ENCODE data around the gene GPER1. TPM values are rescaled to one million over a fixed set of nuclear protein-coding genes. Genes with fewer than 3 reads are reported as not detected.
A peak's percentile ranks its signal among the peaks of the same experiment; 100 is the strongest.

Gene GPER1
- total RNA-seq, 4 donors from 2014 or later, result 12.5 to 29.2 (median 21.2) TPM

DNA sequence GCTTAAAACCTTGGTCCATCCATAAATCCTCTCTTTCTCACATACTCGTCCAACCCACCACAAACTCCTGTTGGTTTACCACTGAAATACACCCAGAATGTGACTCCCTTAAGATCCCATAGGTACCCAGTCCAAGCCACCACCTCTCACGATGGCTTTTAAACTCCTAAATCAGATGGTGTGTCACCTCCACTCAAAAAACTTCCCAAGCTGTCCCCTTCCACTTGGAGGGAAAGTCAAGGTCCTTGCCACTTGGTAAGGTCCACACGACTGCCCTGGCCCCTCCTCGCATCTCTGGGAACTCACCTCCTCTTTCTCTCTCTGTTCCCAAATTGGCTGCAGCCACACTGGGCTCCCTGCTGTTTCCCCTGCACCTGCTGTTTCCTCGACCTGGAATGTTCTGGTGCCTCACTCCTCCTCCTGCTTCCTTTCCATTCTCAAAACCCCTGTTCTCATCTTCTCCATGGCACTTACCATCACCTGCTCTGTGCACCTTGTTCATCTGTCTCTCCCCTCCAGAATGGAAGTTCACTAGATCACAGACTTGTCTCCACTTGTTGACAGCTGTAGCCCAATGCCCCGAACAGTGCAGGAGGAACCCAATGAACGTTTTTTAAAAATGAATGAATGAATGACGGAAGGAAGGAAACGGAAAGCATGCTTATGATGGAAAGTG, 49.1 kb downstream of the GPER1 start:
- Histone ChIP-seq H3K4me3 (replicated peaks in 1 of 3) (peak overlapping the region in 1 of 3 donors; percentile 54), H3K36me3 (no peaks in the 10 kb centered on the region), H3K27me3 (no peaks in the 10 kb centered on the region), H3K4me1 (peaks cover 22 to 26% of the 10 kb centered on the region in 2 donors), H3K9me3 (no peaks in the 10 kb centered on the region), H3K27ac (no peak overlapping the region)
- no peak for TF ChIP-seq POLR2A (IDR thresholded peaks at IDR 0.05)
- TF ChIP-seq, protein P1, sequence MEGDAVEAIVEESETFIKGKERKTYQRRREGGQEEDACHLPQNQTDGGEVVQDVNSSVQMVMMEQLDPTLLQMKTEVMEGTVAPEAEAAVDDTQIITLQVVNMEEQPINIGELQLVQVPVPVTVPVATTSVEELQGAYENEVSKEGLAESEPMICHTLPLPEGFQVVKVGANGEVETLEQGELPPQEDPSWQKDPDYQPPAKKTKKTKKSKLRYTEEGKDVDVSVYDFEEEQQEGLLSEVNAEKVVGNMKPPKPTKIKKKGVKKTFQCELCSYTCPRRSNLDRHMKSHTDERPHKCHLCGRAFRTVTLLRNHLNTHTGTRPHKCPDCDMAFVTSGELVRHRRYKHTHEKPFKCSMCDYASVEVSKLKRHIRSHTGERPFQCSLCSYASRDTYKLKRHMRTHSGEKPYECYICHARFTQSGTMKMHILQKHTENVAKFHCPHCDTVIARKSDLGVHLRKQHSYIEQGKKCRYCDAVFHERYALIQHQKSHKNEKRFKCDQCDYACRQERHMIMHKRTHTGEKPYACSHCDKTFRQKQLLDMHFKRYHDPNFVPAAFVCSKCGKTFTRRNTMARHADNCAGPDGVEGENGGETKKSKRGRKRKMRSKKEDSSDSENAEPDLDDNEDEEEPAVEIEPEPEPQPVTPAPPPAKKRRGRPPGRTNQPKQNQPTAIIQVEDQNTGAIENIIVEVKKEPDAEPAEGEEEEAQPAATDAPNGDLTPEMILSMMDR (IDR thresholded peaks at IDR 0.05), result no peak
- WGBS, 2 donors, result 25% methylated on average over 9 of the region's 9 CpGs
- DNase-seq, result no peak
- intact Hi-C loops (cut with DNase I), result no loop called here

DNA sequence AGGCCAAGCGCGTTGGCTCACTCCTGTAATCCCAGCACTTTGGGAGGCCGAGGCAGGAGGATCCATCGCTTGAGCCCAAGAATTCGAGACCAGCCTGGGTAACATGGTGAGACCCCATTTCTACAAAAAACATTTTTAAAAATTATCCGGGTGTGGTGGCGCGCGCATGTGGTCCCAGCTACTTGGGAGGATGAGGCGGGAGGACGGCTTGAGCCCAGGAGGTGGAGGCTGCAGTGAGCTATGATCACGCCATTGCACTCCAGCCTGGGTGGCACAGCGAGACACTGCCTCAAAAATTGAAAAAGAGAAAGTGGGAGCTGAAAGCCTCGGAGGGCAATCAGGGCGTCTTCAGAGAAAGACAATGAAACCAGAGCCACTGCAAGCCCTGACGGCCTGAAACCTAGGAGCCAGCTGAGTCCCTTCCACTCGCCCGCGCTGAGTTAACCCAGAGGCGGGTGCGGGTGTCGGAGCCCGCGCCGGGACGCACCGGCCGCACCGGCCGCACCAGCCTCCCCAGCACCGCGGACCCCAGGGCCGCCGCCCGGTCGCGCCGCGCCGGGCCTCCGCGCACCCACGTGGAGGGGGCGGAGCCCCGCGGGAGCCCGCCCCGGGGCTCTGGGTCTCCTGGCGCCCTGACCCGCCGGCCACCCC, 49.7 kb downstream of the GPER1 start:
- intact Hi-C loops (cut with DNase I), result no loop called here
- no peaks in the 10 kb centered on the region for H3K36me3 ChIP-seq
- TF ChIP-seq, protein P1 (IDR thresholded peaks at IDR 0.05), result no peak
- TF ChIP-seq POLR2A (IDR thresholded peaks at IDR 0.05), result no peak
- peak overlapping the region; percentile 54 to 75 (median 71) for H3K4me3 ChIP-seq (replicated peaks in 1 of 3)
- peak overlapping the region; percentile 63 to 83 (median 63) for H3K27ac ChIP-seq
- peaks cover 22 to 26% of the 10 kb centered on the region in 2 donors for H3K4me1 ChIP-seq
- H3K27me3 ChIP-seq, result no peaks in the 10 kb centered on the region
- H3K9me3 ChIP-seq, result no peaks in the 10 kb centered on the region
- DNase-seq, result no peak
- 14 to 18% methylated on average over 24 to 26 of the region's 51 CpGs for WGBS, 2 donors

DNA sequence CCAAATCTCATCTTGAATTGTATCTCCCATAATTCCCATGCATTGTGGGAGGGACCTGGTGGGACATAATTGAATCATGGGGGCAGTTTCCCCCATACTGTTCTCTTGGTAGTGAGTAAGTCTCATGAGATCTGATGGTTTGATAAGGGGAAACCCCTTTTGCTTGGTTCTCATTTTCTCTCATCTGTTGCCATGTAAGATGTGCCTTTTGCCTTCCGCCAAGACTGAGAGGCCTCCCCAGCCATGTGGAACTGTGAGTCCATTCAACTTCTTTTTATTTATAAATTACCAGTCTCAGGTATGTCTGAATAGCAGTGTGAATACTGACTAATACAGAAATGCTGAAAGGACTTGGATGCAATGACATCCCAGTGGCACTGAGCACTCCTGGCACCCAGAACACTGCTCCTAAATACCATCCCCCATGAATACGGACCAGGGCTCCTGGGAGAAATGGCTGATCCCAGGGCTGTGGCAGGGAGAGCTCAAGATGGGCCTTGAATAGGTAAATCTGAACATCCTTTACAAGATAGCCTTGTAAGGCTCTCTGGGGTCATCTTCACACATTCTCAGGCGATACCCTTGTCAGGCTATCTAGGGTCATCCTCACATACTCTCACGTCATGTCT, 52.7 kb downstream of the GPER1 start:
- no peaks in the 10 kb centered on the region for H3K9me3 ChIP-seq
- H3K27ac ChIP-seq, result no peak overlapping the region
- no peaks in the 10 kb centered on the region for H3K36me3 ChIP-seq
- DNase-seq, result no peak
- TF ChIP-seq, protein P1 (IDR thresholded peaks at IDR 0.05), result no peak
- 93 to 97% methylated on average over 4 of the region's 4 CpGs for whole genome bisulfite sequencing, 2 donors
- no peak overlapping the region for H3K4me3 ChIP-seq (replicated peaks in 1 of 3)
- intact Hi-C loops (cut with DNase I), result no loop called here
- H3K4me1 ChIP-seq, result peaks cover 31 to 34% of the 10 kb centered on the region in 2 donors
- no peaks in the 10 kb centered on the region for H3K27me3 ChIP-seq

DNA sequence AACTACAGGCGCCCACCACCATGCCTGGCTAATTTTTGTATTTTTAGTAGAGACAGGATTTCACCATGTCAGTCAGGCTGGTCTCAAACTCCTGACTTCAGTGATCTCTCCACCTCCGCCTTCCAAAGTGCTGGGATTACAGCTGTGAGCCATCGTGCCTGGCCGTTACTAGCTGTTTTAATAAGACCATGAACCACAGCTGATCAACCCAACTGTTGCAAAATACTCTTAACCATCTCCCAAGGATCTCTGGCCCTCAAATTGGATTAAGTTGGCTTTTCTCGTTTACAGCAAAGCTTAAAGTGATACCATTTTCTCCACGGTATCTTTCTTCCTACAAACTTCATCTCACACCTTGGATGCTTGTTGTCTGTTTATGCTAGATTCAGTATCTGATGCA, 53.7 kb downstream of the GPER1 start:
- TF ChIP-seq, protein P1 (IDR thresholded peaks at IDR 0.05), result no peak
- no peak for TF ChIP-seq POLR2A (IDR thresholded peaks at IDR 0.05)
- intact Hi-C loops (cut with DNase I), result no loop called here
- 78 to 88% methylated on average over 6 of the region's 6 CpGs for WGBS, 2 donors
- Histone ChIP-seq H3K36me3 (no peaks in the 10 kb centered on the region), H3K27me3 (no peaks in the 10 kb centered on the region), H3K27ac (no peak overlapping the region), H3K9me3 (no peaks in the 10 kb centered on the region), H3K4me1 (peaks cover 30 to 33% of the 10 kb centered on the region in 2 donors), H3K4me3 (replicated peaks in 1 of 3) (no peak overlapping the region)
- no peak for DNase-seq
